ENCODE measurements around the gene PDHX. TPM values are rescaled to one million over a fixed set of nuclear protein-coding genes. Genes with fewer than 3 reads are reported as not detected.

PDHX gene
- total RNA-seq, 4 donors from 2014 or later = 28.7 to 50.1 (median 39.6) TPM

GRCh38 chr11:34977089-34977912, 60.9 kb downstream of the PDHX start:
- H3K27me3 ChIP-seq = no peaks in the 10 kb centered on the region
- H3K27ac ChIP-seq = peak overlapping the region in 3 of 4 donors; percentile 11 to 63 (median 24)
- peaks cover 0 to 23% of the 10 kb centered on the region in 2 donors for H3K36me3 ChIP-seq
- 15 to 16% methylated on average over 6 of the region's 6 CpGs for WGBS, 2 donors (ENCODE audit: low coverage in 1 of 2)
- peaks cover 3 to 38% (median 7%) of the 10 kb centered on the region in 3 donors for H3K4me1 ChIP-seq
- H3K9me3 ChIP-seq = no peaks in the 10 kb centered on the region
- H3K4me3 ChIP-seq = no peak overlapping the region
- ATAC-seq = no peak
- TF ChIP-seq CTCF (IDR thresholded peaks at IDR 0.05) = no peak
- no peak for TF ChIP-seq EP300 (IDR thresholded peaks at IDR 0.05)
- no peak for TF ChIP-seq POLR2A (IDR thresholded peaks at IDR 0.05)
- no peak for TF ChIP-seq POLR2AphosphoS5 (IDR thresholded peaks at IDR 0.05)

- H3K4me3 ChIP-seq = no peak overlapping the region
- TF ChIP-seq CTCF (IDR thresholded peaks at IDR 0.05) (no peak), POLR2AphosphoS5 (IDR thresholded peaks at IDR 0.05) (no peak), POLR2A (IDR thresholded peaks at IDR 0.05) (no peak), EP300 (IDR thresholded peaks at IDR 0.05) (no peak)
- WGBS, 2 donors (ENCODE audit: low coverage in 1 of 2) = 67 to 69% methylated on average over 4 to 7 of the region's 7 CpGs
- peak overlapping the region in 1 of 4 donors; percentile 24 for H3K27ac ChIP-seq
- H3K4me1 ChIP-seq = peaks cover 3 to 38% (median 7%) of the 10 kb centered on the region in 3 donors
- peaks cover 0 to 11% of the 10 kb centered on the region in 2 donors for H3K36me3 ChIP-seq
- H3K9me3 ChIP-seq = no peaks in the 10 kb centered on the region
- no peaks in the 10 kb centered on the region for H3K27me3 ChIP-seq
- ATAC-seq = no peak
Measured at GRCh38 chr11:34978236-34979191, 62.1 kb downstream of the PDHX start.

GRCh38 chr11:34984514-34984913, 68.1 kb downstream of the PDHX start:
- Histone ChIP-seq H3K27ac (no peak overlapping the region), H3K9me3 (no peaks in the 10 kb centered on the region), H3K4me1 (peaks cover 0 to 8% (median 0%) of the 10 kb centered on the region in 3 donors), H3K27me3 (no peaks in the 10 kb centered on the region), H3K4me3 (no peak overlapping the region), H3K36me3 (peaks cover 0 to 34% of the 10 kb centered on the region in 2 donors)
- no peak for ATAC-seq
- WGBS, 2 donors (ENCODE audit: low coverage in 1 of 2) = 90 to 100% methylated on average over 2 of the region's 2 CpGs
- TF ChIP-seq POLR2A (IDR thresholded peaks at IDR 0.05) (no peak), CTCF (IDR thresholded peaks at IDR 0.05) (no peak), POLR2AphosphoS5 (IDR thresholded peaks at IDR 0.05) (no peak), EP300 (IDR thresholded peaks at IDR 0.05) (no peak)

- no peak for ATAC-seq
- TF ChIP-seq POLR2AphosphoS5 (IDR thresholded peaks at IDR 0.05) (no peak), POLR2A (IDR thresholded peaks at IDR 0.05) (no peak), CTCF (IDR thresholded peaks at IDR 0.05) (no peak), EP300 (IDR thresholded peaks at IDR 0.05) (no peak)
- H3K36me3 ChIP-seq = peaks cover 0 to 37% of the 10 kb centered on the region in 2 donors
- WGBS, 2 donors (ENCODE audit: low coverage in 1 of 2) = 86 to 100% methylated on average over 2 of the region's 3 CpGs
- H3K27me3 ChIP-seq = no peaks in the 10 kb centered on the region
- H3K27ac ChIP-seq = no peak overlapping the region
- peaks cover 0 to 8% (median 0%) of the 10 kb centered on the region in 3 donors for H3K4me1 ChIP-seq
- no peaks in the 10 kb centered on the region for H3K9me3 ChIP-seq
- no peak overlapping the region for H3K4me3 ChIP-seq
Measured at GRCh38 chr11:34986883-34987520, 70.6 kb downstream of the PDHX start.

Data from gastroesophageal sphincter (tissue), 4 donors.